GM04504 (cell line): ENCODE results near the gene CNNM2.

Experiments
- DNase-seq: peaks from one replicate; pipeline ENCODE4 v3.0.0-alpha.2; 2012; ENCODE audit warnings: low read depth

CNNM2 gene

DNA sequence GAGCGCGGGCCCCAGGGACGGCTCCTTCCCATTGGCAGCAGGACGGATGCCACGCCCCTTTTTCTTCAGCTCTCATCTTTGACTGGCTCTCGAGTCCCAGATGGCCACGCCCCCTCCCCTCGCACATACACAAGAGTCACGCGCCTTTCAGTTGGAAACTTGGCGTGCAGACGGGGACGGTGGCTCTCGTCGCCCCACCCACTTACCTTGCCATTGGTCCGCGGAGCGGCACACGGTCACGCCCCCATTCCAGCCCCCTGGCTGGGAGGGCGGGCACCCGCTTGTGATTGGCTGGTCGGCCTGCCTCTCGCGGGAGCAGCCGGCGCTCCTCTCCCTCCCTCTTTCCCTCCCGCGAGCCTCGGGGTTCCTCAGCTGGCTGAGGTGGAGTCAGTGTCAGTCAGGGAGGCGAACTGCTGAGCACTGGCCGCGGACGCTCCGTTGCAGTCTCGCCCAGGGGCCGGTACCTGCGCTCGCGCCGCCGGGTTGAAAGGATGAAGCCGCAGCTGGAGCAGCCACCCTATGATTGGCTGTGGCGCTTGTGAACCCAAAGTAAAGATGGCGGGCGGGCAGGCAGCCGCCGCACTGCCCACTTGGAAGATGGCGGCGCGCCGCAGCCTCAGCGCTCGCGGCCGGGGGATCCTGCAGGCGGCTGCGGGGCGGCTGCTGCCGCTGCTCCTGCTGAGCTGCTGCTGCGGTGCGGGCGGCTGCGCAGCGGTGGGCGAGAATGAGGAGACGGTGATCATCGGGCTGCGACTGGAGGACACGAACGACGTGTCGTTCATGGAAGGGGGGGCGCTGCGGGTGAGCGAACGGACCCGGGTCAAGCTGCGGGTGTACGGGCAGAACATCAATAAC lies at the start of gene CNNM2:
Gene CNNM2, plus strand, starts transcription at position 333 of the 855 bp plus-strand sequence. Its CDS starts 187 bp downstream, at position 520.
- peak; percentile 100 for DNase-seq

DNA sequence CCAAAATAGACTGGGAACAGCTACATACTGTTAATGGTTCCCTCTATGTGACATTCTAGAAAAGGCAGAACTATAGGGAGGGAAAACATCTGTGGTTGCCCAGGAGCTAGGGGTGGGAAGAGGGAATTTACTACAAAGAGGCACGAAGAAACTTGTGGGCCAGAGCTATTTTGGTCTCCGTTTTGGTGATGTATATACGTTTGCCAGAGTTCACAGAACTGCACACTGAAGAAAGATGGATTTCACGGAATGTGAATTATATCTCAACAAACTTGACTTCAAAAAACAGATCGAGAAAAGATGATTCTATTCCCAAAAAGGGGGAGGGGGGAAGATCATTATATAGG lies 49.2 kb upstream of the CNNM2 start:
- no peak for DNase-seq

DNA sequence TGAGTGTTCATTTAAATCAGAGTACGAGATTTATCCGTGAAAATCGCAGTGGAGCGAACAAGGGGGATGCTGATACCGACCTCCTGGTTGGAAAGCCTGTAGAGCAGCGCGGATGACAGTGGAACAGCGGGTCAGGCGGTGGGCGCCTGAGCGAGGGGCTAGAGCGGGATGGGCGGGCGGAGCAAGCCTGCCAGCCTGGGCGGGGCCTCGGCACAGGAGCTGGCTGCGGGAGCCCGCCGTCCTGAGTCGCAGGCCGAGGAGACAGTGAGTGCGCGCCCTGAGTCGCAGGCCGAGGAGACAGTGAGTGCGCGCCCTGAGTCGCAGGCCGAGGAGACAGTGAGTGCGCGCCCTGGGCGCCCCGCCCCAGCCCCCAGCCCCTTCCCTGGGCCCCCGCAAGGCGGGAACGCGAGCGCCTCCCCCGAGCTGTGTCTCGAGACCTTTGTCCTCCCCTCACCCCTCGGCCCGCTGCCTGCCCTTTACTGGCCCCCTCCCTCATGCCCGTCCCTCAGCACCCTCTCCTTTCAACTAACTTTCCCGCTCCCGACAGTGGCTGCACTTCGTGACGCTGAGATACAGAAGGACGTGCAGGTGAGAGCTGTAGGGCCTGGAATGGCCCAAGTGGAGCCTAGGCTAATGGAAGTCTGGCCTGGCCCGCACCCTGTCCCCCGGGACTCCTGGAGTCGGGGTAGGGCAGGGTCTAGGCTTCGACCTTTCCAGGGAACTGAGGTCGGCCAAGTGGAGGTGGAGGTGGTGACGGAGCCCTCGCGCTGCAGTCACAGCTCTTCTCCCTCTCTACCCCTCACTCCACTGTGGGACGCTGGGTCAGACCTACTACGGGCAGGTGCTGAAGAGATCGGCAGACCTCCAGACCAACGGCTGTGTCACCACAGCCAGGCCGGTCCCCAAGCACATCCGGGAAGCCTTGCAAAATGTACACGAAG lies 48.6 kb upstream of the CNNM2 start, which contains the start of gene AS3MT:
Gene AS3MT, plus strand, starts transcription at position 213 of the 941 bp plus-strand sequence. Its CDS starts 123 bp downstream, at position 336.
- DNase-seq, result no peak

DNA sequence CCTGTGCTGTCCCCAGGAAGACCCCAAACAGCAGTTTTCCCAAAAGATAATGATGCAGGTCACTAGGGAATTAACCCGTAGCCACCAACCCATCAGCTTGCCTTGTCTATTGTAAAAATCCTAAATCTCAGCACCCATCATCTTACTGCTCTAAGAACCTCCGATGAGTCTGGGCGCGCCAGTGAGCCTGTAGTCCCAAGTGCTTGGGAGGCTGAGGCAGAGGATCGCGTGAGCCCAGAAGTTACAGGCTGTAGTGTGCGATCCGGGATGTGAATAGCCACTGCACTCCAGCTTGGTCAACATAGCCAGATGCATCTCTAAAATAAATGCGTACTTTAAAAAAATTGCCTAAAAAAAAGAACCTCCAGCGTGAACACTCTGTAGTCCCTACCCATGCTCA lies 47.9 kb upstream of the CNNM2 start:
- no peak for DNase-seq

DNA sequence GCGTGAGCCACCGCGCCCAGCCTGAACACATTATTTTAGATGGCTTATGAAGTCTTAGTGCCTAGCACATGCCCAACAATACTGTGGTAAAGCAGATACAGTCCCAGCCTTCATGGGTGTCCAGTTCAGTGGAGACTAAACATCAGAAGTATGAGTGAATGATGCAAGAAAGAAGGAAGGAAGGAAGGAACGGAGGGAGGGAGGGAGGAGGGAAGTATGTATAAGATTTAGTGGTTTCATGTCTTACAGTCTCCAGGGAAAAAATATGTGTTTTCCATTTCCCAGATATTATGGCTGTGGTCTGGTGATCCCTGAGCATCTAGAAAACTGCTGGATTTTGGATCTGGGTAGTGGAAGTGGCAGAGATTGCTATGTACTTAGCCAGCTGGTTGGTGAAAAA lies 45.9 kb upstream of the CNNM2 start:
- DNase-seq, result no peak

DNA sequence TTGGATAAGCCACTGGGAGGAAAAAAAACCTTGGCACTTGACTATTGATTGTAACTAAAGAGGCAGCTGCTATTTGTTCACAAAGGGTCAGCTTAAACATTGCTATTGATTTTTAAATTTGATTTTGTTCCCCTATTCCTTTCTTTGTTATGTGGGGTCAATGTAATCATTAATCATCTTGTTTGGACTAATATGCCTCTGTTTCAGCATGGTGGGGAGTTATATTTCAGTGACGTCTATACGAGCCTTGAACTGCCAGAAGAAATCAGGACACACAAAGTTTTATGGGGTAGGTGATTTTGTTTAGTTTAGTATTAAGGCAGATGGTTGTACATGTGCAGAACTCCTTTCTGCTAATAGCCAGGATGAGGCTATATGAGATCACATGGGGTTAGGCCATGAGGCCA lies 41.3 kb upstream of the CNNM2 start:
- no peak for DNase-seq

DNA sequence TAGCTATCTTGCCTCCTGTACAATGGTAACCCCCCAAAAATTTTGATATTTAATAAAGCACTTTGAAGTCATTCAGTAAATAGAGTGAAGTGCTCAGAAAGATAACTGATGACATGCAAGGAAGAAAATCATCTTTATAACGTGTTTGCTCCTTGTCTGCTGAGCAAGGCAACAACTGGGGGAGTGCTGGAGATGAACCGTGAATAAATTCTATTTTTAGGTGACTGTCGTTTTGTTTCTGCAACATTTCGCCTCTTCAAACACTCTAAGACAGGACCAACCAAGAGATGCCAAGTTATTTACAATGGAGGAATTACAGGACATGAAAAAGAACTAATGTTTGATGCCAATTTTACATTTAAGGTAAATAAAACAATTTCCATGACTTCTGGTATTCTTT lies 39.5 kb upstream of the CNNM2 start:
- DNase-seq, result no peak

DNA sequence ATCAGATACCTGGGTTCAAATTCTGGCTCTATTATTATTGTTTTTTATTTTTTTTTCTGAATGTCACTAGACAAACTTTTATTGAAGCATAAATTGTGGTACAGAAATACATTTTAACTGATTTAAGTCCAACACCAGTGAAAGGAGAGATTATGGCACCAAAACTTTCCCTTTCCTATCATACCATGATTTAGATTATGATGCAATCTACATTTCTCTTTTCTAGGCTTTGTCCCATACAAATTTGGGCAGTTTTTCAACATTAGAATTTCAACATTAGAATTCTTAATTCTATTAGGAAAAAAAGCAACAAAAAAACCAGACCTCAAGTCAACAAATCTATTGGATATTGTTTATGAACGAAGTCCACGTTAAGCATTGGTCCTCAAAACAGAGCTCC lies 37.8 kb upstream of the CNNM2 start:
- DNase-seq, result no peak

DNA sequence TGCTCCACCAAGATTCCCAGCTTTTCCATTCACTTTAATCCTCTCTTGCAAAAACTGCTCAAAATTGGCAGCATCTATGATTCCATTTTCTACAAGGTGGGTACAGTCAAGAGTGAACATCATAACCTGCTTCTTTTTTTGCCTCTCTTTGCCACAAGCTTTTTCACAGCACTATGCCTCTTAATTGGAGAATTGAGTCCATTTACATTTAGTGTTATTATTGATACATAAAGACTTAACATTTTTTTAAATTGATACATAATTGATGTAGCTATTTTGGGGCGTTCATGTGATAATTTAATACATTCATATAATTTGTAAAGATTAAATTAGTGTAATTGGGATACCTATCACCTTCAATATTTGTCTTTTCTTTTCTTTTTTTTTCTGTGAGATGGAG lies 30.0 kb upstream of the CNNM2 start:
- no peak for DNase-seq

DNA sequence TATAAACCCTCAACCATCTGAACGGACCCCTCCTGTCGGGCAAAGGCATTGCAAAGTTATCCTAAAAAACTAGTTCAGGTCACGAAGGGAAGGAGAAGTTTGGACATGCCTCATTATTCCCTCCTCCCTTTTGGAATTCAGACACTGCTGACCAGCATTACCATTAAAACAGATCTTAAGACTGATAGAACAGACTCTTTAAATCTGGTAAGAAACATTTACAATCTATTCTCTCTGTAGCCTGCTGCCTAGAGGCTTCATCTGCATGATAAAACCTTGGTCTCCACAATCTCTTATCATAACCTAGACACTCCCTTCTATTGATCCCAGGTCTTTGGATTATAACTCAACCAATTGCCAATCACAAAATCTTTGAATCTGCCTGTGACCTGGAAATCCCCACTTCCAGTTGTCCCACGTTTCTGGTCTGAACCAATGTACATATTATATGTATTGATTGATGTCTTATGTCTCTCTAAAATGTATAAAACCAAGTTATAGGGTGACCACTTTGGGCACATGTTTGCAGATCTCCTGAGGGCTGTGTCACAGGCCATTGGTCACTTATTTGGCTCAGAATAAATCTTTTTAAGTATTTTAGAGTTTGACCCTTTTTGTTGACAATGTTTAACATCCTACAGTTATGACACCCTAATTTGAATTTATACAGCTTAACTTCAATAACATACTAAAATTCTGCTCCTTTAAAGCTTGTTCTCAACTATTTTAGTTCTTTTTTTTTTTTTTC lies 23.5 kb upstream of the CNNM2 start:
- no peak for DNase-seq

DNA sequence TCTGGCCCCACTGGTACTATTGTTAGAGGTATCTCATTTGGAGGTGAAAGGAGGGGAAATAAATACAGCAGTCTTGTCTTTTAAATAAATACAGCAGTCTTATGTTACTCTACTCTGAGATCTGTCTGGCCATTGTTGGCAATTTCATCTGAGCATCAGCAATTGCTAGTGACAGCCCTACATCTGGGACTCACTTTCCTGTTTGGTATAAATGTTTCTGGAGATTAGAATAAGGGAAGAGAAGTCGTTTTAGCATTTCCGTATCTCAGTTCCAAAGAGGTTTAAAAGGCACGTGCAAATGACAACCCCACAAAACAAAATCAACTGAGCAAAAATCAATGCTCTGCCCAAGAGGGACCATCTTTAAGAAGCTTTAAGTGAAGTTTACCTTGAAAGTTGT lies 18.1 kb upstream of the CNNM2 start:
- DNase-seq, result no peak

DNA sequence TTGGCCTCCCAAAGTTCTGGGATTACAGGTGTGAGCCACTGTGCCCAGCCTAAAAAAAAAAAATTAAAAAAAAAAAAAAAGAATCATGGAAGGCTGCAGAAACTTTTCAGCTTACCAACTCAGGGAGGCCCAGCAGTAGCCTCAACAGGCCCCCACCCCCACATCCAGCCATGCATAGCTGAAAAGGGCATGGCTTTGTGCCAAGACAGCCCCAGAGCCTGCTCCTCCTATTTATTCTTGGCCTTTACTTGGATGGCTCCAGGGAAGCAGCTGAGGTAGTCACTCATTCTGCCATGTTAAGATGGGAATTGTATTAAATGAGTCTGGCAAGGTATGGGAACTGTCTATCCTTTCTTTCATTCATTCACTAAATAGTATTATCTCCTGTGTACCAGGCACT lies 13.7 kb upstream of the CNNM2 start:
- no peak for DNase-seq

DNA sequence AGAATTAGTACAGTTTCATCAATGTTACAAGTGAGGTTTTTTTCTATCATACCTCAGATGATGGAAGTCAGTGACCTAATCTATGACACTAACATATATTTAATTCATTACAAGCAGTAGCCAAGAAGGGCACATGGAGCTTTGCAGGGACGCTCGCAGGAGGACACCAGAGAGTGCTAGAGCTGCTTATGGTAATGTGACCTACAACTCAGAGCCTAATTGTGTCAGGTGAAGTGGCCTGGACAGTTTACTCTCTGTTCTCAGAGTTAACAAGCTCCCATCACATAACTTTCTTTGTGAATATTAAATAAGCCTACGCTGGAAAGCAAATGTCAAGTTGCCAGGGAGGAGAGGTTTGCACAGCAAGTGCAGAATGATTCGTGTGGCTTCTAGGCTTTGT lies 11.6 kb upstream of the CNNM2 start:
- DNase-seq, result no peak

DNA sequence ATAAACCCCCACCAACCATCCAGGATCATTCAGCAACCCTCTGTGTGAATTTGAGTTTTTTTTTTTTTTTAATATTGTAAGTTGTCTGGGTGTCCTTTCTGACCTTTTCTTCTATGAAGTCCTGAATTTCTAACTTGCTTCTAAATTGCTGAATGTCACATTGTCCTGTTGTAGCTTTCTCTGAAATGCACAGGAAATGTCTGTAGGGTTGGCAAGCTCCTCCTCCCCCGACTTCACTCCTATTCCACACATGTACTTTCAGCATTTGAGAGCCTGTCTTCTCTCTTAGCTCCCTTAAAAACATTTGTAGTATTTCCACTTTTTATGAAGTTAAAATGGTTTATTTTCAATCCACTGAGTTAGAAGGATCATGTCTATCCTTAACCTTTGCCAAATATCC lies 3.3 kb upstream of the CNNM2 start:
- DNase-seq, result no peak

DNA sequence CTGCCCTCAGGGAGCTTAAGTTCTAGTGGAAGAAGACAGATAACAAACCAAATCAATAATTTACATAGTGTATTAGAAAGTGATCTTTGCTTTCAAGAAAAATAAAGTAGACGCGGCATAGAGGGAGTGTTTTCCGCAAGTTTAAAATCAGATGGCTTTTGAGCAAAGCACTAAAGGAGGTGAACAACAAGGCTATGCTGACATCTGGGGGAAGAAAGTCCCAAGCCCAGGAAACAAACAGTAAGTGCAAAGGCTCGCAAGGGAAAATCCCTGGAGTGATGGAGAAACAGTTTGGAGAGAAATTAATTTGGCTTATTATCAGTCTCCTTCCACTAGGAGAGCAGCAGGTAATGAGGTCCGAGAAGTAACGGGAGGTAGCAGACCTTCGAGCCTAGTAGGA lies 1.9 kb upstream of the CNNM2 start:
- DNase-seq, result no peak

DNA sequence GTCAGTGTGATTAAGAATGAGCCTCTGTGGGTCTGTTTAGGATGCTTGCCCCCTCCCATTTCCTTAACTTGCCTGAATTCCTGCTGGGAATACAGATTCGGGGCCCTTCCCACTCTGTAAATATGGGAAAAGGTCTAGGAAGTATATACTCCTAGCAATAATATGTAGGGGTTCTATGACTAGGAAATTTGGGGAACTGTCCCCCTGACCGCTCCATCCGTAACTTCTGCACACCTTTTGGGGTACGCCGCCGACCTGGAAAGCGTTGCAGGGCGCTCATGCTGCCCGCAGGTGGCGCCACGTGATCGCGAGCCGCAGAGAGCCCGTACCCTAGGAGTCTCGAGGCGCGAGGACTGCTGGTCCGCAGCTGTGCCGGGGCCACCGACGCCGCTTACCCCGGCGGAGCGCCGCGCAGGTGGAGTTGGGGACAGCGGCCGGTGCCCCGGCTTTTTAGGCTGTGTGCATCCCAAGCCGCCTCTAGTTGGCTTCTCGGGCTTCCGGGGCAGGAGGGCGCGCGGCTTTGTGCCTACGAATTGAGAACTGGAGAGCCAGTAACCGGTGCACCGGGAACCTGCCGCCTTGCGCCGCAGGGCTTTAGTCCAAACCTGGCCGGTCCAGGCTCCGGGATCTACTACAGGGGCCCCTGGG lies 656 bp upstream of the CNNM2 start:
- peak; percentile 32 for DNase-seq

DNA sequence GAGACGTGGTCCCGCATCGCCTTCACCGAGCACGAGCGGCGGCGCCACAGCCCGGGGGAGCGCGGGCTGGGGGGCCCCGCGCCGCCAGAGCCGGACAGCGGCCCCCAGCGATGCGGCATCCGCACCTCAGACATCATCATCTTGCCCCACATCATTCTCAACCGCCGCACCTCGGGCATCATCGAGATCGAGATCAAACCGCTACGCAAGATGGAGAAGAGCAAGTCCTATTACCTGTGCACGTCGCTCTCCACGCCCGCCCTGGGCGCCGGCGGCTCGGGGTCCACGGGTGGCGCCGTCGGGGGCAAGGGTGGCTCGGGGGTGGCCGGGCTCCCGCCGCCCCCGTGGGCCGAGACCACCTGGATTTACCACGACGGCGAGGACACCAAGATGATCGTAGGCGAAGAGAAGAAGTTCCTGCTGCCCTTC lies 737 bp downstream of the CNNM2 start:
- no peak for DNase-seq

DNA sequence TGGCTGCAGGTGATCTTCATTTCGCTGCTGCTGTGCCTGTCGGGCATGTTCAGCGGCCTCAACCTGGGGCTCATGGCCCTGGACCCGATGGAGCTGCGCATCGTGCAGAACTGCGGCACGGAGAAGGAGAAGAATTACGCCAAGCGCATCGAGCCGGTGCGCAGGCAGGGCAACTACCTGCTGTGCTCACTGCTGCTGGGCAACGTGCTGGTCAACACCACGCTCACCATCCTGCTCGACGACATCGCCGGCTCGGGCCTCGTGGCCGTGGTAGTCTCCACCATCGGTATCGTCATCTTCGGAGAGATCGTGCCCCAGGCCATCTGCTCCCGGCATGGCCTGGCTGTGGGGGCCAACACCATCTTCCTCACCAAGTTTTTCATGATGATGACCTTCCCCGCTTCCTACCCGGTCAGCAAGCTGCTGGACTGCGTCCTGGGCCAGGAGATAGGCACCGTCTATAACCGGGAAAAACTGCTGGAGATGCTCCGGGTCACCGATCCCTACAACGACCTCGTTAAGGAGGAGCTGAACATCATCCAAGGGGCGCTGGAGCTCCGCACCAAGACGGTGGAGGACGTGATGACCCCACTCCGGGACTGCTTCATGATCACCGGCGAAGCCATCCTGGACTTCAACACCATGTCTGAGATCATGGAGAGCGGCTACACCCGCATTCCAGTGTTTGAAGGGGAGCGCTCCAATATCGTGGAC lies 1.3 kb downstream of the CNNM2 start:
- DNase-seq, result no peak

DNA sequence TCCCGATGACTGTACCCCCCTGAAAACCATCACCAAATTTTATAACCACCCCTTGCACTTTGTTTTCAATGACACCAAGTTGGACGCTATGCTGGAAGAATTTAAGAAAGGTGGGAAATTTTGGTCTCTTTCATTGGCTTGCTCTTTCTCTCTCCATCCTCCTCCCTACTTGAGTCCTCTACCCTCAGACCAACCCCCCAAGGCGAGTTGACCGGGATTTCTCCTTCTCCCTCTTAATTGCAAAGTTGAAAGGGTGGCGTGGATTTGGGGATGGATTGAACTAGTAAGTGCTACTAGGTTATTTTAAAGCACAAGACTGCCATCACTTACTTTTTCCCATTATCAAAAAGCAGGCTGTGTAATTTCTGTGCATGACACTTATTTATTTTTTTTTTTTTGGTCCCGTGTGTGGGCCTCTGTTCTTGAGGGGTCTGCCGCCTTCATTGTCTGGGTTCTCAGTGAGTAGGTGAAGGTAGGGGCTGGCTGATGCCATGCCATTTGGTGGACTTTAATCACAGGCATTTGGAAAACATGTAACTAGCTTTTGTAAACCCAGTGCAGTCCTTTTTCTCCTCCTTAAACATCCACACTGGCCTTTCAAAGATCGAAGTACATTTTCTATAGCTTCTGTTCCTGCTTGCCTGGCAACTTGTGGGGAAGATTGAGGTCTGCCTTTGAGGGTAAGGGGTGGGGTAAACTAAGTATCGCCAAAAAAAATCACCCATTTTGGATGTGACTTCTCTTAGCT lies 2.1 kb downstream of the CNNM2 start:
- no peak for DNase-seq

DNA sequence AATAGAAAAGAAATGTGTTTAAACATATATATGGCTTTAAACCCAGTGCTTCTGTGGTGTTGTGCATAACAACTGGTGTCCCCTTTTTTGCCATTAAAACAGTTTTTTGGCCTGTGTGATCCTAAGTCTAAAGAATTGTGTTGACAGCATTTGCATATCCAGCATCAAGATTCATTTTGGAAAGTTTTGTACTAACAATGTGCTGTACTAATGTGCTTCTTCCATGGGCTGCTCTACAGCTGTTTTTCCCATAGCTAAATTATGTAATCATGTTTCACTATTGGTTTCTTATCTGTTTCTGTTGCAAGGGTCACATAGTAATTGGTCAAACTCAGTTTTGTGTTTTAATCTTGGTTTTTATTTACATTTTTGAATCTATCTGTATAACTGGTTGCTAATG lies 5.5 kb downstream of the CNNM2 start:
- DNase-seq, result no peak
